Measurements from ENCODE around the gene TMEM117.
A peak's percentile ranks its signal among the peaks of the same experiment; 100 is the strongest.

The TMEM117 gene

GRCh38 chr12:44397631-44398030 is 561.8 kb downstream of the TMEM117 start:
- peak; percentile 53 for DNase-seq

DNA sequence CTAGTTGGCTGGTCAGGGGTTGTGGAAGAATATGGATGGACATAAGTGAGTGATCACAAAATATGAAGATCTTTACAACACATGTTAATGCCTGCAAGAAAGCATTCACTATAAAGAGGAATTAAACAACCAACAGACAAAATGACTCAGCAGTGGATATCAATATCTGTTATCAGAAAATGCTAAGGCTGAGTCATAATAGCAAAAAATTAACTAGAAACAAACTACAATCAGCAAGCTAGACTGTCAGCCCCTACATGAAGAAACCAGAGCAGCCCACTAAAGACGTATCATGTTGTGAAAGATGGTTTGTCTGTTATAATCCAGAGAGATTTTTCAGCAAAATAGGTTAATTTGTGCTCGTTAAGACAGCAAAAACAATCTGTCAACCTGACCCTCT is 567.3 kb downstream of the TMEM117 start:
- DNase-seq, result no peak

DNA sequence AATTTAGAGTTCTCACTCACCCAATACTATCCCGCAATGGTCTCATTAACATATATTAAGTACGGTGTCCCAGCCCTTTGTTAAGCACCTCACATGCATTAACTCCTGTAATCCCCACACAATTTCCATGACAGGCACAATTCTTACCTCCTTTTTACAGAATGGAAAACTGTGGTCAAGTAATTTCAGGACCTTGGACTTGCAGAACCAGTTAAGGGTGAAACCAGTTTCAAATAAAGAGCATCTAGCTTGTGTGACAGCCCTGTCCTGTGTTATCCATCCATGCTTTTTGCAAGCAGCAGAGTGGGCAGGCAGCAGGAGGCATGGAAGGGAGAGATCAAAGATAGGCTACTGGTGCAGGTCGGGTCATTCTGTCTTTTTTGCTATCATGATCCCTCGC is 569.4 kb downstream of the TMEM117 start:
- DNase-seq, result no peak

- no peak for DNase-seq
Measured at GRCh38 chr12:44422559-44422958, 586.7 kb downstream of the TMEM117 start.

DNA sequence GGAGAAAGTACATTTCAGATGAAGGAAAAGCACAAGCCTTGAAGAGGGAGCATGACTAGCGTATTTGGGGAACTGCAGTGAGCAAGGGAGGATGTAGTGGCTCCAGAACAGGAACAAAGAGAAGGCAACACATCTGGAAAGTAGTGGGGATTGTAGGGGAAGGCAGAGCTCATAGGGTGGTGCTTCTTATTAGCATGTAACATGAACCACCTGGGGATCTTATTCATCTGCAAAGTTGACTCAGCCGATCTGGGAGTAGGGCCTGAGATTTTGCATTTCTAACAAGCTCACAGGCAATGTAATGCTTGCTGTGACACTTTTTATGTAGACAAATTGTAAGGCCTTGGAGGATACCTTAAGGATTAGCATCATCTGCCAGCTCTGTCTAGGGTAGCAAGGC is 592.9 kb downstream of the TMEM117 start:
- no peak for DNase-seq

DNA sequence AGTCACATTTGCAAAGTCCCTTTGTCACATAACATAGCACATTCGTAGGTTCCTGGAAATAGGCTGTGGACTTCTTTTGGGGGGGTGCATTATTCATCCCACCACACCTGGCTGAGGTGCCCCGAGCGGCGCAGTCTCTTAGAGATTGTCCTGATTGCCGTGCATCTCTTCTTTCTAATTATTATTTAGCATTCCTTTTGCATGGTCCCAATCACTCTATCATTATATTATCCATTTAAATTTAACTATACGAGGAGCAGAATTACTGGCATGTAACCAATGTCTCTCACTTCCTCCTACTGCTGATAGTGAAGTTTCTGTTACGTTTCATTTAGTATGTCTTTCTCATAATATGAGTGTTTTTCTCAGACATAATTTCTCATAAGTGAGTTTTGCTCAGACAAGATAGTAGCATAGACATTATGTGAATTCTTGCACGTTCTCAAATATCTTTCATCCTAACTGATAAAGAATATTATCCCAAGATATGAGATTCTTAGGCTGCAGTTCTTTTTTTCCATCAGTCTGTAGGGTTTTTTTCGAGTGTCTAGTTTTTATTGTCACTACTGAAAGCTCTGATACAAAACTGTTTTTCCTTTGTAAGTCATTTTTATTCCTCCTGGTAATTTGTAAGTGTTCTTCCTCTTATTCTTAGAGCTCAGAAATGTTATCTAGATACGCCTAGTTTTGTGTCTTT is 595.9 kb downstream of the TMEM117 start:
- DNase-seq, result no peak

DNA sequence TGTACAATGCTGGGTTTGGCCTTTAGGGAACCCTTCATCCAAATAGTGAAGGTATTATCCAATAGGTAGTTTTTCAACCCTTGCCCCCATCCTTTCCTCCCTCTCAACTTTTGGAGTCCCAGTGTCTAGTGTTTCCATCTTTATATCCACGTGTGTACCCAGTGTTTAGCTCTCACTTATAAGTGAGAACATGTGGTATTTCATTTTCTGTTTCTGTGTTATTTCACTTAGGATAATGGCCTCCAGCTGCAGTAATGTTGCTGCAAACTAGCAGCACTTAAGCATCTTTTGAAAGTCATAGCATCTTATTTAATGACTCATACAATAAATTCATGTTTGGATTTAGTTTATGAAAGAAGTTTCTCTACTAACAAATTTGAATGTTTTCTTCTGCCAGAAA is 597.8 kb downstream of the TMEM117 start:
- no peak for DNase-seq

DNA sequence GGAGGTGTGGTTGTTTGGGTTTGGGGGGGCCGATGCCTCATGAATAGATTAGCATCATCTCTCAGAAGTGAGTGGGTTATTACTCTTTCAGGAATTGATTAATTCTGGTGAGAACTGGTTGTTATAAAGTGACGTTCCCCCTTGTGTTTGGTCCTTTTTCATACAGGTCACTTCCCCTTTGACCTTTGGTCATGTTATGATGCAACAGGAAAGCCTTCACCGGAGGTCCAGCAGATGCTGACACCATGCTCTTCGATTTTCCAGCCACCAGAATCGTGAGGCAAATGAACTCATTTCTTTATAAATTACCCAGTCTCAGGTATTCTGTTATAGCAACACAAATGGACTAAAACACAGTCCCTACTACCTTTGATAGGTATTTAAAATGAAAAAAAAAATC is 600.9 kb downstream of the TMEM117 start:
- DNase-seq, result no peak

Measured in NCI-H446 treated with DMSO at 0.1 percent for 48 hours (cell line).